ENCODE measurements around the gene SFRP2.

The SFRP2 gene

DNA sequence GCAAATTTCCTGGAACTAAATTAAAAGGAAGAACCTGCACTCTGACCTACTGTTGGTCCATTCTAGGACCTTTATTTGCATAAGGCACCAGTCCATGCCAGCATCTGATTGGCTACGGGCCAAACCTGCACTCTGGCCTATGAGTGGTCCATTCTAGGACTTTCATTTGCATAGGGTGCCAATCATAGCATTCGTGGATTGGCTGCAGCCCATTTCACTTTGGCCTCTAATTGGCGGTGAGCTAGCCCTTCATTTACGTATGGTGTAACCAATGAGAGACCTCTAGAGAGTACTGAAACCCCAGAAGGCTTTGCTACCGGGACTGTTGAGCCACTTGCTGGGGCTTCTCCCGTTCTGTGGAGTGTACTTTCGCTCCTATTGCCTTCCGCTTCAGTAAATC is 23.0 kb downstream of the SFRP2 start:
- no peak for DNase-seq

DNA sequence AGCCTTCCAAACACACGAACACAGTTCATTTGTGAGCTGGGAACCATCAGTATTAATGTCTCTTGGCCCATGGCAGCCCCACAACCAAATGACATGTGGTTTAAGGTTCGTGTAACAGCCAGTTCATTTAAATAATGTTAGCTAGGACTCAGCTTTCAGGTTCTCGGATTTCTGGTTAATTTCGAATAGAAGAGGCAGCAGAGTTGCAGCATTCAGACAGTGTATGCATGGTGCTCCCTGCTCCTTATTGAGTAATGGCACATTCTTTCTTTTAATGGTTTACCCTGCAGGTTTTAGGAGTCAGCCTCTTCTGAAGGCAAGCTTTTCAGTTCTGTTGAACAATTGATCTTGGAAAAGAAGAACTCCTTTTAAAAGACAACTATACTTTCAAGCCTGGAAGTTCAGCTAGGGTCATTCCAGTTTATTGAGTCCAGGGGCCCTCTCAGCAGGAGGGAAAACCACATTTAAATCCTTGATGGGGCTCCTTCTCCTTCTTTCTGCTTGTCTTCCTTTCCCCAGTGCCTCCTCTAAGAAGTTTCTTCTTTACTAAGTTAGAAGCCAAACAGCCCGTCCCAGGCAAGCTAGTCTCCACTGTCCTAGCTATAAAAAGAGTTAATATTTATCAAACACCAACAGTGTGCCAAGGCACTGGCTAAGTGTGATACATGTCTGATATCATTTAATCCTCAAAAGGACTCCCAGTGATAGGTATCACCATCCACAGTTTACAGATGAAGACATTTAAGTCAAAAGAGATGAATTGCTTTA is 24.1 kb downstream of the SFRP2 start:
- DNase-seq: no peak

GRCh38 chr4:153763404-153763803 is 25.5 kb downstream of the SFRP2 start:
- DNase-seq: peak in 1 of 2 donors; percentile 50

- DNase-seq: no peak
Observed at GRCh38 chr4:153759407-153760316, 29.2 kb downstream of the SFRP2 start, which contains the start of gene RNF175. Gene RNF175 (minus strand): TSS chr4:153760024. CDS start chr4:153759862, 162 bp downstream.

DNA sequence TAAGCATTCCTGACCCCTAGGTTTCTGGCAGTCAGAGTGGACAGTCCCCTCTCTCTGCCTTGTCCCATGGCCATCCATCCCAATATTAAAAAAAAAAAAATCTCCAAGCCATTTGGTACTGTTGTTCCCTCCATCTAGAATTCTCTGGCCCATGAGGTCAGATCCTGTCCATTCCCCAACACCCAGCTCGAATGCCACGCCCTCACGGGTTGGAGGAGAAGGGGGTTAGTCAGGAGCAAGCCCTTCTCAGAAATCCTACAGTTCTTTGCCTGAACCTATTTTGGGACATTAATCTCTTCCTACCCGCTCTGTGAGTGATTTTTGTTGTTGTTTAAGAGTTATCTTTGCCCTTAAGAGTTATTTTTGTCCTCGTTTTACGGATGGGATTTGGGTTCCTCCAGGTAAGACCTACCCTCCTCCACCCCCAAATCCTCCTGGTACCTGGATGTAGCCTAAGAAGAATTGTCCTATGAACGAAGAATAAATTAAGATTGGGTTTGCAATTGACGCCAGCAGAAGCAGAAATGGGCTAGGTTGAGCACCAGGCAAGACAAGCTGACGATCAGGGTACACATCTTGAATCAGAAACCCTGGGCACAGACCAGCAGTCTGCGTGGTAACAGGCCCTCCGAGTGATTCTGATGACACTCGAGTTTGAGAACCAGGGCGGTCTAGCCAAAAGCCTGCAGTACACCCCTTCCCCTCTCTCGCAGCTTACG is 30.0 kb downstream of the SFRP2 start:
- DNase-seq: no peak

DNA sequence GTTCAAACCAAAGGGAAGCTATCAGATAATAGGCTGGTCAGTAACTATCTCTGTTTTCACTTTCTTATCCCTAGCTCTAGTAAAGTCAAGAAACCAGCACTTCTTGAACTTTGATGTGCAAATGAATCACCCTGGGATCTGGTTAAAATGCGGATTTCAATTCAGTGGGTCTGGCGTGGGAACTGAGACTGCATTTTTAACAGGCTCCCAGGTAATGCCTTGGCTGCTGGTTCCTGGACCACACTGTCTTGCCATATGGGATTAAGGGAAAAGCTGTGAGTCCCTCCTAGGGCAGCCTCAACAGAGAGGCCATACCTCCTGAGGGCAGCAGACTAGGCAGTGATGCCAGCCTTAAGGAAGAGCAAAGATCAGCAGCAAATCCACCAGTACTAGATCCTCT is 30.7 kb downstream of the SFRP2 start:
- no peak for DNase-seq

DNA sequence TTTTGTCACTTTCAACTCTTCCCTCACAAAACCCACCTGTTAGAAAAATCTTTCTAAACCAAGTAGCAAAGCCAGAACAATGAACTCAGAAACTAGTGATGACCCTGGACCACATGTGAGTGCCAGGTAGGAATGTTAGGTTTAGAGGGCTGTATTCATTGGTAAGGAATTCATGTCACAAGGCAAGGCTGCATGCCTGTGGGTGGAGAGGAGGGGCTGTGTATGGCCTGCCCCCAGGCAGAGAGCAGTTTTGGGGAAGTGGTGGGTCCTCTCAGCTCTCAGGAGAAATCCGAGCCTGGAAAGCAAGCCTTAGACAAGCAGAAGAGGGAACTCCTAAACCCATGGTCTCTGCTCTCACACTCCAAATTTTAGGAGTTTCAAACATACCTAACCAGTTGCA is 31.5 kb downstream of the SFRP2 start:
- DNase-seq: peak; percentile 48 to 64

DNA sequence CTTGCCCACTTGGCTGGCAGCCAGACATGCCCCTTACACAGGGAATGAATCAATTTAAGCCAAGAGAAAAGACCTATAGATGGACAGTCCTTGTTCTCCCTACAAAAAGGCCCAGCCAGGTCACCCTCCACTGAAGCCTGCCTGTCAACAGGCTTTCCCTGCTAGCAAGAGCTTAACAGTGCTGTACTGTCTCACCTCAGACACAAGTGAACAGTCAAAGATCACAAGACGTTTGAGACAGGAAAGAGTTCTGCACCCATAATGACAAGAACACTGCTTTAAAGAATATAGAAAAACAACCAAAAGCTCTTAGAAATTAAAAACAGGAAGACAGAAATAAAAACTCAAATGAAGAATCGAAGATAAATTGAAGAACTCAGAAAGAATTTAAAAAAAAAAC is 33.7 kb downstream of the SFRP2 start:
- DNase-seq: no peak

- DNase-seq: peak; percentile 74 to 93
Observed at GRCh38 chr4:153750197-153750817, 38.6 kb downstream of the SFRP2 start.

GRCh38 chr4:153748378-153748777 is 40.5 kb downstream of the SFRP2 start:
- peak in 1 of 2 donors; percentile 18 for DNase-seq

DNA sequence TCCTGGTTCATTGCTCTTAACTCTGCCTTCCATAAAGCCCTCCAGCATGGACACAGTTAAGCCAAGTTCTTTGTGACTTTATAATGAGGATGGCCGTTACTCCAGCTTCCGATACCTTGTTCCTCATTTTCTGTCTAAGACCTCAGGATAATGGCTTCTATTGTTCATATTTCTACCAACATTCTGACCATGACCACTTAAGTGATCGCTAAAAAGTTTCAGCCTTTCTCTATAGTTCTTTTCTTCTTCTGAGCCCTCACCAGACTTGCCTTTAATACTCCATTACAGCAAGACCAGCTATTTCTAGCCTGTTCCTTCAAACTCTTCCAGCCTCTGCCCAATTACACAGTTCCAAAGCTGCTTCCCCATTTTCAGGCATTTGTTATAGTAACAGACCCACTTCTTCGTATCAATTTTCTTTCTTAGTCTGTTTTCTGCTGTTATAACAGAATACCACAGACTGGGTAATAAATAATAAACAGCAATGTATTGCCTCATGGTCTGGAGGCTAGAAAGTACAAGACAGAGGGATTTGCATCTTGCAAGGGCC is 41.4 kb downstream of the SFRP2 start:
- peak; percentile 23 to 43 for DNase-seq

DNA sequence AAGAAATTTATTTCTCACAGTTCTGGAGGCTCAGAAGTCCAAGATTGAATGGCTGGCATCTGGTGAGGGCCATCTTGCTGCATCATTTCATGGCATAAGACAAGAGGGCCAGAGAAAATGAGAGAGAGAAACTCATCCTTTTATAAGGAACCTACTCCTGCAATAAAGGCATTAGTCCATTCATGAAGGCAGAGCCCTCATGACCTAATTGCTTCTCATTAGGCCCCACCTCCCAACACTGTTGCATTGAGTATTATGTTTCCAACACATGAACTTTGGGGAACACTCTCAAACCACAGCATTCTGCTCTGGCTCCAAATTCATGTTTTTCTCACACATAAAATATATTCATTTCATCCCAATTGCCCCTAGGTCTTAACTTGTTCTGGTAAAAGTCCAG is 43.2 kb downstream of the SFRP2 start:
- peak; percentile 35 to 40 for DNase-seq

DNA sequence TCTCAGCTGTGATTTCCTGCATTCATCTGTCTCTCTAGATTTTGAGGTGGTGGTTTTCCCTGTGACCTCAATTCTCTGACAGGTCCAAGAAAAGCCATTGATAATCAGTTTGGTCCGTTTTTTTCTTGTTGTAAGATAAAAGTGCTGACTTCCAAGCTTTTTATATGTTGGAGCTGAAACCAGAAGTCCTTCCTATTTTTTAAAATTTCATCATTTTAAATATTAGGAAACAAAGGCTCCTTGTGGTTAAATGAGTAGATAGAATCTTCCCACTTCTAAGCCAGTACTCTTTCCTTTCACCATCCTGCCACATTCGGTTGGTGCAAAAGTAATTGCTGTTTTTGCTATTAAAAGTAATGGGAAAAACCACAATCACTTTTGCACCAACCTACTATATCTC is 47.3 kb downstream of the SFRP2 start:
- DNase-seq: peak; percentile 80 to 85

- peak in 1 of 2 donors; percentile 45 for DNase-seq
Observed at GRCh38 chr4:153735906-153736461, 52.9 kb downstream of the SFRP2 start.

- no peak for DNase-seq
Observed at GRCh38 chr4:153733751-153734448, 55.0 kb downstream of the SFRP2 start.

DNA sequence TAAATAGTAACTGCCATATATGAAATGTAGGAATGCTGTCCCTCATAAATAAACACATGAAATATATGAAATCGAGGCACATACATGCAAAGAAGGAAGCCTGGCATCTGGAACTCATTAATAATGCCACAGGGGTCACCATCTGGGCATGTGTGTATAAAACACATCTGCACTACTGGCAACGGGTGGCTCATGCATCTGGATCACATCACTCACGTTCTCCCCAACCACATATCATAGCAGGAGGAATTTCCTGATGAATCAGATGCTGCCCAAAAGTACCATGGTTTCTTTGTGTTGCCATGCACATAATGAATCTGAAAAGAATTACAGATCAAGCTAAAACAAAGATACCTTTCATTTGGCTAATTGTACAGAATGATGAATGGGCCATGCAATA is 57.6 kb downstream of the SFRP2 start:
- peak; percentile 23 to 42 for DNase-seq

All from inflammatory macrophage treated with lipopolysaccharide for 1 hour (primary cell).